Omental fat pad (tissue), 4 donors: ENCODE results near the gene PDE4A. TPM values are rescaled to one million over a fixed set of nuclear protein-coding genes. Genes with fewer than 3 reads are reported as not detected.
"Not testable (repeated sequence)": the region's sequence is repeated elsewhere in the genome, so short reads cannot be mapped to it uniquely, and the experiment has no call there.

Source experiments
- ATAC-seq: fragments of 150-250 bp; one replicate; pipeline ENCODE4 v1.9.1; 2016; ENCODE audit warnings: mild to moderate bottlenecking, moderate library complexity; ENCODE audit not compliant: low FRiP score
- DNase-seq: peaks from one replicate; pipeline ENCODE4 v3.0.0-alpha.2; 2019; ENCODE audit warnings: low spot score
- total RNA-seq, 4 donors: library from RNA; depleted of rRNA; stranded (reverse); fragments of >200 nt; gene quantifications; one replicate each; pipeline ENCODE4 v1.1.0, GENCODE V29; 2016
- TF ChIP-seq, protein P1 (sequence below), 3 donors: fragments of 450-650 bp; IDR thresholded peaks; one replicate each; pipeline ENCODE4 v1.5.1; 2016 to 2017; ENCODE audit warnings: antibody characterized with exemption in 3 of 3, mild to moderate bottlenecking in 3 of 3, moderate library complexity in 2 of 3

The PDE4A gene
- total RNA-seq, result 10 to 100 TPM in 3 of 4 donors, 1 to 10 TPM in 1; 9.8 to 30.3 (median 16.2) TPM

DNA sequence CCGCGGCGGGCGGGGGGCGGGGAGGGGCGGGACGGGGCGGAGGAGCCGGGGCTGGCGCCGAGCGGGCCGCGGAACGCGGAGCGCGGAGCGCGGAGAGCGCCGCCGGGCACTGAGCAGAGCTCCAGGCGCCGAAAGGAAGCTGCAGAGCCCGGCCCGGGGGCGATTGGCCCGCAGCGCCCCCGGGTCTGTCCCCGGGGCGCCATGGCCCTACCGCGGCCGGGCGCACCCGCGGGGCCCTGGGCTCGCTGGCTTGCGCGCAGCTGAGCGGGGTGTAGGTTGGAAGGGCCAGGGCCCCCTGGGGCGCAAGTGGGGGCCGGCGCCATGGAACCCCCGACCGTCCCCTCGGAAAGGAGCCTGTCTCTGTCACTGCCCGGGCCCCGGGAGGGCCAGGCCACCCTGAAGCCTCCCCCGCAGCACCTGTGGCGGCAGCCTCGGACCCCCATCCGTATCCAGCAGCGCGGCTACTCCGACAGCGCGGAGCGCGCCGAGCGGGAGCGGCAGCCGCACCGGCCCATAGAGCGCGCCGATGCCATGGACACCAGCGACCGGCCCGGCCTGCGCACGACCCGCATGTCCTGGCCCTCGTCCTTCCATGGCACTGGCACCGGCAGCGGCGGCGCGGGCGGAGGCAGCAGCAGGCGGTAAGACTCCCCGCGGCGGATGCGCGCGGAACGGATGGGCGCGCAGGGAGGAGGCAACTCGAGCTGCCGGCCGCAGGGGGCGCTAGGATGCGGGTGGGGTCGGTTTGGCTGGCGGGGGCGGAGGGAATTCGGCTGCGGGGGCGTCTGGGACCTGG lies at the start of gene PDE4A:
PDE4A (plus strand) TSS at position 95 of the 796 bp plus-strand sequence; CDS start at position 322, 227 bp downstream.
- ATAC-seq (no peak), DNase-seq (no peak)
- TF ChIP-seq, protein P1, sequence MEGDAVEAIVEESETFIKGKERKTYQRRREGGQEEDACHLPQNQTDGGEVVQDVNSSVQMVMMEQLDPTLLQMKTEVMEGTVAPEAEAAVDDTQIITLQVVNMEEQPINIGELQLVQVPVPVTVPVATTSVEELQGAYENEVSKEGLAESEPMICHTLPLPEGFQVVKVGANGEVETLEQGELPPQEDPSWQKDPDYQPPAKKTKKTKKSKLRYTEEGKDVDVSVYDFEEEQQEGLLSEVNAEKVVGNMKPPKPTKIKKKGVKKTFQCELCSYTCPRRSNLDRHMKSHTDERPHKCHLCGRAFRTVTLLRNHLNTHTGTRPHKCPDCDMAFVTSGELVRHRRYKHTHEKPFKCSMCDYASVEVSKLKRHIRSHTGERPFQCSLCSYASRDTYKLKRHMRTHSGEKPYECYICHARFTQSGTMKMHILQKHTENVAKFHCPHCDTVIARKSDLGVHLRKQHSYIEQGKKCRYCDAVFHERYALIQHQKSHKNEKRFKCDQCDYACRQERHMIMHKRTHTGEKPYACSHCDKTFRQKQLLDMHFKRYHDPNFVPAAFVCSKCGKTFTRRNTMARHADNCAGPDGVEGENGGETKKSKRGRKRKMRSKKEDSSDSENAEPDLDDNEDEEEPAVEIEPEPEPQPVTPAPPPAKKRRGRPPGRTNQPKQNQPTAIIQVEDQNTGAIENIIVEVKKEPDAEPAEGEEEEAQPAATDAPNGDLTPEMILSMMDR (IDR thresholded peaks at IDR 0.05), result no peak

- TF ChIP-seq, protein P1 (IDR thresholded peaks at IDR 0.05), result no peak
- no peak for DNase-seq
- no peak for ATAC-seq
These were observed 47.6 kb upstream of the PDE4A start for GRCh38 chr19:10372690-10373089.

DNA sequence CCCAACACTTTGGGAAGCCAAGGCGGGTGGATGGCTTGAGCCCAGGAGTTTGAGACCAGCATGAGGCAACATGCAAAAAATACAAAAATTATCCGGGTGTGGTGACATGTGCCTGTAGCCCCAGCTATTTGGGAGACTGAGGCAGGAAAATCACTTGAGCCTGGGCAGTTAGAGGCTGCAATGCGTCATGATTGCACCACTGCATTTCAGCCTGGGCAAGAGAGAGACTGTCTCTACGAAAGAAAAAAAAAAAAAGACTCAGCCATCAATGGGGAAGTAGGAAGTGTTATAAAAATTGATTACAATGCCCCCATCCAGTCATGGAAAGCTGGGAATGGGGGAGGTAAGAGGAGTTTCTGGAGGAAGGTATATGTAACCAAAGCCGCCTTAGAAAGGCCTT lies 45.4 kb upstream of the PDE4A start:
- no peak for DNase-seq
- TF ChIP-seq, protein P1 (IDR thresholded peaks at IDR 0.05), result no peak
- no peak for ATAC-seq

DNA sequence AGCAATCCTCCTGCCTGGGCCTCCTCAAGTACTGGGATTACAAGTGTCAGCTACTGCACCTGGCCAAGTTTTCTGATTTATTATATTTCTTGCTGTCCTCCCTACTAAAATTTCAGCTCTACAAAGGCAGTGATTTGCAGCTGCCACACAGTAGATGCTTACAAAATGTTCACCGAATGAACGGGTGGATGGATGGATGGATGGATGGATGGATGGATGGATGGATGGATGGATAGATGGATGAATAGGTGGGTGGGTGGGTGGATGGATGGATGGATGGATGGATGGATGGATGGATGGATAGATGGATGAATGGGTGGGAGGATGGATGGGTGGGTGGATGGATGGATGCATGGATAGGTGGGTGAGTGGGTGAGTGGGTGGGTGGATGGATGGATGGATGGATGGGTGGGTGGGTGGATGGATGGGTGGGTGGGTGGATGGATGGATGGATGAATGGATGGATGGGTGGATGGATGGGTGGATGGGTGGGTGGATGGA lies 43.1 kb upstream of the PDE4A start:
- not testable (repeated sequence) for ATAC-seq, DNase-seq

GRCh38 chr19:10378124-10378523 lies 42.2 kb upstream of the PDE4A start:
- ATAC-seq (no peak), DNase-seq (no peak)
- TF ChIP-seq, protein P1 (IDR thresholded peaks at IDR 0.05), result no peak

DNA sequence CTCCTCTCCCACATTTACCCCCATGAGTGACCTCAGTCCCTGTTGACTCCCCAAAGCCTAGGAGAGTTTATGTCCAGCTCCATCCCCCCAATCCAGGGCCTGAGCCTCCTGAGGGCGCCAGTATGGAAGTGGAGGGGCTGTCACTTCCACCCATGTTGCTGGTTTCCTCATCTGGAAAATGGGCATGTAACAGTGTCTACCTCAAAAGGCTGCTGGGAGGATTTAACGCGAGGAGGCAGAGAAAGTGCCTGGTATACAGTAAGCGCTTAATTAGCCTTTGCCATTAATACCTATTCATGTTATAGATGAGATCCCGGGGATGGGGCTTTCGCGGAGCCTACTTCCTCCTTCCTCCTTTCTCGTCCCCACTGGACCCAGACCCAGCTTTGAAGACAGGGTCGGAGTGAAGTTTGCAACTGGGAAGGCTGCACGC lies 40.4 kb upstream of the PDE4A start:
- DNase-seq (no peak), ATAC-seq (no peak)
- TF ChIP-seq, protein P1 (IDR thresholded peaks at IDR 0.05), result no peak

- ATAC-seq (peak; percentile 98), DNase-seq (peak; percentile 89)
- TF ChIP-seq, protein P1 (IDR thresholded peaks at IDR 0.05), result no peak
These were observed 39.8 kb upstream of the PDE4A start, which contains the start of gene TYK2 for GRCh38 chr19:10380313-10381102. Gene TYK2 (minus strand): TSS chr19:10380572. CDS start chr19:10378406, 2,166 bp downstream.

DNA sequence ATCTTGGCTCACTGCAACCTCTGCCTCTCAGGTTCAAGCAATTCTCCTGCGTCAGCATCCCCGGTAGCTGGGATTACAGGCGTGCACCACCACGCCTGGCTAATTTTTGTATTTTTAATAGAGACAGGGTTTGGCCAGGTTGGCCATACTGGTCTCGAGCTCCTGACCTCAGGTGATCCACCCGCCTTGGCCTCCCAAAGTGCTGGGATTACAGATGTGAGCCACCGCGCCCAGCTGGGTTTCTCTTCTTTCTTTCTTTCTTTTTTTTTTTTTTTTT lies 37.2 kb upstream of the PDE4A start:
- DNase-seq, ATAC-seq: not testable (repeated sequence)
